HCT116 (cell line): Measurements from ENCODE around the gene WDR76. TPM values are rescaled to one million over a fixed set of nuclear protein-coding genes. Genes with fewer than 3 reads are reported as not detected.

Experiments
- ATAC-seq: fragments of 200-7000 bp; cut with Tn5 transposase; 2 replicates; pipeline ENCODE4 v1.9.1; 2020; ENCODE audit warnings: mild to moderate bottlenecking, moderate library complexity
- BruUV-seq: library from RNA; stranded (reverse); fragments of 400-500 nt; replicated peaks from 2 replicates; lab custom pipeline; 2021; lab: Mats Ljungman, UMichigan
- CTCF ChIA-PET: fragments of 300-600 bp; sonication (Branson Sonifier 250); formaldehyde crosslinking; loops from one replicate; lab custom pipeline; 2021; ENCODE audit warnings: antibody characterized with exemption; lab: Charles Lee
- POLR2A ChIA-PET: fragments of 300-600, 350-600 bp; sonication (Branson Sonifier 250); formaldehyde crosslinking; loops from one replicate; lab custom pipeline; 2021; ENCODE audit warnings: antibody characterized with exemption; lab: Charles Lee
- RAD21 ChIA-PET, 2 experiments: fragments of 300-600 bp; sonication (Branson Sonifier 250); formaldehyde crosslinking; loops; one replicate each; lab custom pipeline; 2023; ENCODE audit warnings: low total read pairs in 2 of 2; ENCODE audit not compliant: uncharacterized antibody in 2 of 2, unreplicated experiment in 2 of 2, low non-redundant PET in 1 of 2; lab: Charles Lee
- DNase-seq: peaks from one replicate; pipeline ENCODE4 v3.0.0-alpha.2; 2010; ENCODE audit warnings: low read depth, low spot score
- H2AFZ ChIP-seq: fragments of 200-600 bp; shearing (Covaris generic), sonication (generic); 2 replicates; pipeline ENCODE4 v1.6.1; 2017; ENCODE audit warnings: low read depth, mixed run types, mixed read lengths, antibody characterized with exemption, low read length; ENCODE audit not compliant: poor library complexity, severe bottlenecking
- H3K27ac ChIP-seq: 2 replicates; pipeline ENCODE4 v1.5.1; 2012; ENCODE audit warnings: low read depth, low read length
- H3K27me3 ChIP-seq: fragments of 200-600 bp; sonication (generic); 2 replicates; pipeline ENCODE4 v1.6.1; 2016; ENCODE audit warnings: mixed run types, low read length, mixed read lengths; ENCODE audit not compliant: insufficient read depth
- H3K36me3 ChIP-seq, 2 experiments: fragments of 200-500 bp in 1 of 2; fragments of 200-600 bp in 1 of 2; sonication (Bioruptor generic) in 1 of 2; sonication (generic) in 1 of 2; 2 replicates each; pipeline versions ENCODE4 v1.5.1 to v1.6.1; 2014 to 2016; ENCODE audit warnings: low read length in 2 of 2, inconsistent platforms in 1 of 2, mixed read lengths in 1 of 2, mixed run types in 1 of 2; ENCODE audit not compliant: insufficient read depth in 2 of 2, control insufficient read depth in 1 of 2
- H3K4me1 ChIP-seq, 2 experiments: fragments of 200-600 bp in 1 of 2; sonication (generic) in 1 of 2; 2 replicates each; pipeline versions ENCODE4 v1.5.1 to v1.6.1; 2012 to 2017; ENCODE audit warnings: low read length in 2 of 2, inconsistent platforms in 1 of 2, mild to moderate bottlenecking in 1 of 2, mixed read lengths in 1 of 2, mixed run types in 1 of 2, moderate library complexity in 1 of 2; ENCODE audit not compliant: insufficient read depth in 2 of 2, control insufficient read depth in 1 of 2
- H3K4me2 ChIP-seq: fragments of 200-600 bp; sonication (generic); 2 replicates; pipeline ENCODE4 v1.6.1; 2017; ENCODE audit warnings: mixed run types, low read length, mixed read lengths
- H3K4me3 ChIP-seq, 2 experiments: fragments of 200-600 bp in 1 of 2; sonication (generic) in 1 of 2; replicated peaks in 1 of 2; 2 replicates each; pipeline ENCODE4 v1.5.1; 2011 to 2016; ENCODE audit warnings: low read length in 2 of 2, control low read depth in 1 of 2, low read depth in 1 of 2, mild to moderate bottlenecking in 1 of 2, mixed read lengths in 1 of 2, mixed run types in 1 of 2
- H3K79me2 ChIP-seq: fragments of 200-600 bp; sonication (generic); 2 replicates; pipeline ENCODE4 v1.6.1; 2017; ENCODE audit warnings: mild to moderate bottlenecking, mixed run types, low read length, moderate library complexity, mixed read lengths; ENCODE audit not compliant: insufficient read depth
- H3K9ac ChIP-seq: fragments of 200-600 bp; sonication (generic); 2 replicates; pipeline ENCODE4 v1.6.1; 2016; ENCODE audit warnings: low read length, mixed read lengths
- H3K9me2 ChIP-seq: fragments of 200-600 bp; sonication (generic), shearing (Covaris generic); 2 replicates; pipeline ENCODE4 v1.6.1; 2017; ENCODE audit warnings: mixed run types, mild to moderate bottlenecking, moderate library complexity; ENCODE audit not compliant: insufficient read depth
- H3K9me3 ChIP-seq, 2 experiments: fragments of 200-500 bp in 1 of 2; fragments of 200-600 bp in 1 of 2; sonication (Bioruptor generic) in 1 of 2; sonication (generic) in 1 of 2; 2 replicates each; pipeline ENCODE4 v1.6.1; 2014 to 2017; ENCODE audit warnings: low read length in 2 of 2, mixed read lengths in 2 of 2, inconsistent platforms in 1 of 2, low read depth in 1 of 2, mild to moderate bottlenecking in 1 of 2, mixed run types in 1 of 2, moderate library complexity in 1 of 2; ENCODE audit not compliant: control insufficient read depth in 1 of 2, insufficient read depth in 1 of 2
- H4K20me1 ChIP-seq: fragments of 200-600 bp; sonication (generic), shearing (Covaris generic); 2 replicates; pipeline ENCODE4 v1.6.1; 2017; ENCODE audit warnings: mixed run types, mild to moderate bottlenecking, moderate library complexity; ENCODE audit not compliant: insufficient read depth
- CEBPB ChIP-seq: IDR thresholded peaks from 2 replicates; pipeline ENCODE4 v1.6.1; 2012; ENCODE audit warnings: low read depth
- ELF1 ChIP-seq: IDR thresholded peaks from 2 replicates; pipeline ENCODE4 v1.6.1; 2012; ENCODE audit warnings: low read depth, borderline replicate concordance
- EZH2 ChIP-seq: fragments of 200-600 bp; sonication (generic); IDR thresholded peaks from 2 replicates; pipeline ENCODE4 v1.6.1; 2017; ENCODE audit warnings: antibody characterized with exemption, mixed run types
- SP1 ChIP-seq: IDR thresholded peaks from 2 replicates; pipeline ENCODE4 v1.6.1; 2012; ENCODE audit warnings: low read depth
- YY1 ChIP-seq: IDR thresholded peaks from 2 replicates; pipeline ENCODE4 v1.6.1; 2011; ENCODE audit warnings: low read length, low read depth, moderate library complexity, mild to moderate bottlenecking; ENCODE audit not compliant: insufficient replicate concordance; ENCODE audit errors: extremely low read depth
- ZFX ChIP-seq: fragments of 450-650 bp; IDR thresholded peaks from 2 replicates; pipeline ENCODE4 v1.6.1; 2017
- ZNF274 ChIP-seq: fragments of 200-500 bp; sonication (Bioruptor generic); IDR thresholded peaks from 2 replicates; pipeline ENCODE4 v1.6.1; 2014; ENCODE audit warnings: mild to moderate bottlenecking, low read depth, low read length, inconsistent platforms
- intact Hi-C: fragments of 100-400 bp; cut with micrococcal nuclease; formaldehyde crosslinking; loops from 2 replicates; pipeline ENCODE4 v1.10.0; 2022
- total RNA-seq: library from RNA; stranded (reverse); gene quantifications from one replicate; pipeline ENCODE4 v1.2.1, GENCODE V29; 2021; ENCODE audit not compliant: unreplicated experiment
- TF ChIP-seq, protein P1 (sequence below): IDR thresholded peaks from 2 replicates; pipeline ENCODE4 v1.6.1; 2012; ENCODE audit warnings: low read depth
- TF ChIP-seq, protein P2 (sequence below): IDR thresholded peaks from 2 replicates; pipeline ENCODE4 v1.6.1; 2011; ENCODE audit warnings: mild to moderate bottlenecking, low read length, moderate library complexity; ENCODE audit not compliant: insufficient replicate concordance; ENCODE audit errors: extremely low read depth

Gene WDR76
- total RNA-seq, 1 experiment from 2014 or later, result 33.0 TPM

DNA sequence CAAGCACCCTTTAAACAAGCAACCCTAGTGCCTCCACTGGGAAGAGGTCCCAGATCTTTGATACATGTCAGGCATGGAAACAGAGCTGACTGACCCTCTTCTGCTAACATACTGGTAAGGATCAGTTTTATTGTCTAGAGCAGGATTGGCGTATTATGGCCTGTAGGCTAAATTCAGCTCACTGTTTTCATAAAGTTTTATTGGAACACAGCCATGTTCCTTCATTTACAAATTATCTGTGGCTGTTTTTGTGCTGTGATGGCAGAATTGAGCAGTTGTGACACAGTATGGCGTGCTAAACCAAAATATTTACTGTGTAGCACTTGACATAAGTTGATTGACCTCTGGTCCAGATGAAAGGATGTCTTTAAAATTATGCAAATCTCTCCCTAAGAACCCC is 45.0 kb downstream of the WDR76 start:
- H3K4me2 ChIP-seq, result no peak overlapping the region
- RAD21 ChIA-PET, result no interaction called here
- H4K20me1 ChIP-seq, result no peaks in the 10 kb centered on the region
- peaks cover 9 to 22% of the 10 kb centered on the region in 2 experiments; a peak in 2 of 4 replicates for H3K36me3 ChIP-seq
- no peaks in the 10 kb centered on the region for H3K9me2 ChIP-seq
- no peak overlapping the region for H3K27ac ChIP-seq
- ATAC-seq (no peak), DNase-seq (no peak)
- intact Hi-C loops, result loop anchor here (10.0 kb wide), 2 partner anchors 633 to 683 kb away; no protein-coding TSS in a partner anchor
- BruUV-seq, result no TSS peak
- H3K27me3 ChIP-seq, result no peaks in the 10 kb centered on the region
- no peak overlapping the region for H3K4me3 ChIP-seq
- TF ChIP-seq EZH2 (no peak), ZNF274 (no peak), CEBPB (no peak), YY1 (no peak), SP1 (no peak), ELF1 (no peak), ZFX (no peak)
- TF ChIP-seq, protein P1, sequence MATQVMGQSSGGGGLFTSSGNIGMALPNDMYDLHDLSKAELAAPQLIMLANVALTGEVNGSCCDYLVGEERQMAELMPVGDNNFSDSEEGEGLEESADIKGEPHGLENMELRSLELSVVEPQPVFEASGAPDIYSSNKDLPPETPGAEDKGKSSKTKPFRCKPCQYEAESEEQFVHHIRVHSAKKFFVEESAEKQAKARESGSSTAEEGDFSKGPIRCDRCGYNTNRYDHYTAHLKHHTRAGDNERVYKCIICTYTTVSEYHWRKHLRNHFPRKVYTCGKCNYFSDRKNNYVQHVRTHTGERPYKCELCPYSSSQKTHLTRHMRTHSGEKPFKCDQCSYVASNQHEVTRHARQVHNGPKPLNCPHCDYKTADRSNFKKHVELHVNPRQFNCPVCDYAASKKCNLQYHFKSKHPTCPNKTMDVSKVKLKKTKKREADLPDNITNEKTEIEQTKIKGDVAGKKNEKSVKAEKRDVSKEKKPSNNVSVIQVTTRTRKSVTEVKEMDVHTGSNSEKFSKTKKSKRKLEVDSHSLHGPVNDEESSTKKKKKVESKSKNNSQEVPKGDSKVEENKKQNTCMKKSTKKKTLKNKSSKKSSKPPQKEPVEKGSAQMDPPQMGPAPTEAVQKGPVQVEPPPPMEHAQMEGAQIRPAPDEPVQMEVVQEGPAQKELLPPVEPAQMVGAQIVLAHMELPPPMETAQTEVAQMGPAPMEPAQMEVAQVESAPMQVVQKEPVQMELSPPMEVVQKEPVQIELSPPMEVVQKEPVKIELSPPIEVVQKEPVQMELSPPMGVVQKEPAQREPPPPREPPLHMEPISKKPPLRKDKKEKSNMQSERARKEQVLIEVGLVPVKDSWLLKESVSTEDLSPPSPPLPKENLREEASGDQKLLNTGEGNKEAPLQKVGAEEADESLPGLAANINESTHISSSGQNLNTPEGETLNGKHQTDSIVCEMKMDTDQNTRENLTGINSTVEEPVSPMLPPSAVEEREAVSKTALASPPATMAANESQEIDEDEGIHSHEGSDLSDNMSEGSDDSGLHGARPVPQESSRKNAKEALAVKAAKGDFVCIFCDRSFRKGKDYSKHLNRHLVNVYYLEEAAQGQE, result no peak
- TF ChIP-seq, protein P2, sequence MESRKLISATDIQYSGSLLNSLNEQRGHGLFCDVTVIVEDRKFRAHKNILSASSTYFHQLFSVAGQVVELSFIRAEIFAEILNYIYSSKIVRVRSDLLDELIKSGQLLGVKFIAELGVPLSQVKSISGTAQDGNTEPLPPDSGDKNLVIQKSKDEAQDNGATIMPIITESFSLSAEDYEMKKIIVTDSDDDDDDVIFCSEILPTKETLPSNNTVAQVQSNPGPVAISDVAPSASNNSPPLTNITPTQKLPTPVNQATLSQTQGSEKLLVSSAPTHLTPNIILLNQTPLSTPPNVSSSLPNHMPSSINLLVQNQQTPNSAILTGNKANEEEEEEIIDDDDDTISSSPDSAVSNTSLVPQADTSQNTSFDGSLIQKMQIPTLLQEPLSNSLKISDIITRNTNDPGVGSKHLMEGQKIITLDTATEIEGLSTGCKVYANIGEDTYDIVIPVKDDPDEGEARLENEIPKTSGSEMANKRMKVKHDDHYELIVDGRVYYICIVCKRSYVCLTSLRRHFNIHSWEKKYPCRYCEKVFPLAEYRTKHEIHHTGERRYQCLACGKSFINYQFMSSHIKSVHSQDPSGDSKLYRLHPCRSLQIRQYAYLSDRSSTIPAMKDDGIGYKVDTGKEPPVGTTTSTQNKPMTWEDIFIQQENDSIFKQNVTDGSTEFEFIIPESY, result no peak
- POLR2A ChIA-PET, result no interaction called here
- no peak overlapping the region for H2AFZ ChIP-seq
- H3K79me2 ChIP-seq, result no peaks in the 10 kb centered on the region; the same call in 1 of the 2 replicates
- H3K9me3 ChIP-seq, result no peaks in the 10 kb centered on the region
- CTCF ChIA-PET, result interaction anchor here (0.9 kb wide), 1 partner anchor 9 kb away, joined by 3 read pairs; no protein-coding TSS in a partner anchor
- H3K9ac ChIP-seq, result no peak overlapping the region
- H3K4me1 ChIP-seq, result no peaks in the 10 kb centered on the region
